GM18861 (cell line): Measurements from ENCODE around the gene BMP2.

ENCODE experiments used
- ATAC-seq: cut with Tn5 transposase; IDR thresholded peaks from one replicate; pipeline ENCODE4 v1.9.1; 2021; ENCODE audit not compliant: unreplicated experiment

Gene BMP2

GRCh38 chr20:6767536-6768227, at the start of gene BMP2:
Gene BMP2, plus strand, starts transcription at chr20:6767686. Its CDS starts 2,441 bp downstream, at chr20:6770127.
- ATAC-seq, result peak; percentile 69

GRCh38 chr20:6718662-6719368, 48.7 kb upstream of the BMP2 start:
- no peak for ATAC-seq

- no peak for ATAC-seq
Measured at GRCh38 chr20:6719369-6719721, 48.1 kb upstream of the BMP2 start.

GRCh38 chr20:6726761-6727160, 40.7 kb upstream of the BMP2 start:
- ATAC-seq, result no peak

GRCh38 chr20:6730672-6731328, 36.7 kb upstream of the BMP2 start:
- ATAC-seq, result no peak

- ATAC-seq, result no peak
Measured at GRCh38 chr20:6732001-6732447, 35.5 kb upstream of the BMP2 start.

GRCh38 chr20:6732851-6733250, 34.6 kb upstream of the BMP2 start:
- no peak for ATAC-seq

GRCh38 chr20:6733965-6734364, 33.5 kb upstream of the BMP2 start:
- no peak for ATAC-seq

- no peak for ATAC-seq
Measured at GRCh38 chr20:6735942-6736845, 31.3 kb upstream of the BMP2 start.

- ATAC-seq, result no peak
Measured at GRCh38 chr20:6739406-6739805, 28.1 kb upstream of the BMP2 start.

GRCh38 chr20:6740096-6740495, 27.4 kb upstream of the BMP2 start:
- ATAC-seq, result no peak

GRCh38 chr20:6744180-6744579, 23.3 kb upstream of the BMP2 start:
- ATAC-seq, result no peak

GRCh38 chr20:6744805-6745204, 22.7 kb upstream of the BMP2 start:
- ATAC-seq, result no peak

- ATAC-seq, result peak; percentile 75
Measured at GRCh38 chr20:6746901-6747609, 20.4 kb upstream of the BMP2 start.

GRCh38 chr20:6750438-6750837, 17.0 kb upstream of the BMP2 start:
- no peak for ATAC-seq

- no peak for ATAC-seq
Measured at GRCh38 chr20:6756693-6757595, 10.5 kb upstream of the BMP2 start.

- ATAC-seq, result no peak
Measured at GRCh38 chr20:6764619-6765018, 2.9 kb upstream of the BMP2 start.

- ATAC-seq, result no peak
Measured at GRCh38 chr20:6765469-6766058, 1.9 kb upstream of the BMP2 start.

- ATAC-seq, result no peak
Measured at GRCh38 chr20:6766433-6766832, 1.1 kb upstream of the BMP2 start.
